A673 (cell line): ENCODE measurements around the gene GJA10.

Source experiments
- CTCF ChIP-seq: fragments of 300-800, 200-600 bp; sonication (generic); conservative IDR thresholded peaks from 2 replicates; pipeline ENCODE4 v1.5.1; 2017; ENCODE audit warnings: low read depth, mild to moderate bottlenecking, antibody characterized with exemption, low read length, moderate library complexity, mixed read lengths
- EZH2 ChIP-seq: fragments of 200-600 bp; sonication (generic); IDR thresholded peaks from 2 replicates; pipeline ENCODE4 v1.6.1; 2017; ENCODE audit warnings: borderline replicate concordance, low read depth, mild to moderate bottlenecking, mixed read lengths, antibody characterized with exemption, low read length; ENCODE audit not compliant: poor library complexity, severe bottlenecking

GRCh38 chr6:89938014-89938413 lies 43.7 kb downstream of the GJA10 start:
- TF ChIP-seq CTCF: no peak
- TF ChIP-seq EZH2: no peak
